SK-N-SH treated with all-trans-retinoic acid at 6 μM for 48 hours (cell line): ENCODE results near the gene CITED2.

Experiments
- ATAC-seq: fragments of 200-7000 bp; cut with Tn5 transposase; 3 replicates; pipeline ENCODE4 v1.9.1; 2020; ENCODE audit warnings: mild to moderate bottlenecking, moderate library complexity
- ARNTL ChIP-seq: fragments of 450-650 bp; formaldehyde crosslinking; IDR thresholded peaks from 2 replicates; pipeline ENCODE4 v1.5.0; 2020; ENCODE audit warnings: low read depth, mild to moderate bottlenecking, moderate library complexity, borderline replicate concordance
- BACH2 ChIP-seq: fragments of 250-450 bp; sonication (Bioruptor Pico); IDR thresholded peaks from 2 replicates; pipeline ENCODE4 v1.9.0; 2021; ENCODE audit warnings: mild to moderate bottlenecking, borderline replicate concordance
- CSDC2 ChIP-seq: fragments of 250-450 bp; sonication (Bioruptor Pico); IDR thresholded peaks from 2 replicates; pipeline ENCODE4 v1.5.0; 2020; ENCODE audit warnings: mild to moderate bottlenecking, moderate library complexity
- ESRRG ChIP-seq: fragments of 250-450 bp; sonication (Bioruptor Pico); IDR thresholded peaks from 2 replicates; pipeline ENCODE4 v1.6.1; 2021; ENCODE audit warnings: mild to moderate bottlenecking
- GLIS3 ChIP-seq: fragments of 250-450 bp; sonication (Bioruptor Pico); IDR thresholded peaks from 2 replicates; pipeline ENCODE4 v1.5.0; 2020; ENCODE audit warnings: mild to moderate bottlenecking, moderate library complexity
- ISL1 ChIP-seq: fragments of 250-450 bp; sonication (Bioruptor Pico); IDR thresholded peaks from 2 replicates; pipeline ENCODE4 v2.1.2; 2022; ENCODE audit warnings: mild to moderate bottlenecking, moderate library complexity
- OSR1 ChIP-seq: fragments of 250-450 bp; sonication (Bioruptor Pico); IDR thresholded peaks from 2 replicates; pipeline ENCODE4 v1.8.0; 2022; ENCODE audit warnings: moderate library complexity, mild to moderate bottlenecking, inconsistent platforms
- PPARA ChIP-seq: fragments of 250-450 bp; sonication (Bioruptor Pico); IDR thresholded peaks from 2 replicates; pipeline ENCODE4 v1.5.0; 2020; ENCODE audit warnings: mild to moderate bottlenecking, borderline replicate concordance
- RARB ChIP-seq: fragments of 250-450 bp; sonication (Bioruptor Pico); IDR thresholded peaks from 2 replicates; pipeline ENCODE4 v1.8.0; 2021; ENCODE audit warnings: mild to moderate bottlenecking, moderate library complexity
- SNAI2 ChIP-seq: fragments of 250-450 bp; sonication (Bioruptor Pico); IDR thresholded peaks from 2 replicates; pipeline ENCODE4 v1.5.0; 2020; ENCODE audit warnings: mild to moderate bottlenecking, moderate library complexity
- TCF4 ChIP-seq: fragments of 250-450 bp; sonication (Bioruptor Pico); IDR thresholded peaks from 2 replicates; pipeline ENCODE4 v1.8.0; 2021; ENCODE audit warnings: mild to moderate bottlenecking, moderate library complexity, borderline replicate concordance
- TOX ChIP-seq: fragments of 250-450 bp; sonication (Bioruptor Pico); IDR thresholded peaks from 2 replicates; pipeline ENCODE4 v1.8.0; 2021; ENCODE audit warnings: mild to moderate bottlenecking, moderate library complexity, borderline replicate concordance
- ZC3H10 ChIP-seq: fragments of 250-450 bp; sonication (Bioruptor Pico); IDR thresholded peaks from 2 replicates; pipeline ENCODE4 v1.5.1; 2021; ENCODE audit warnings: mild to moderate bottlenecking, moderate library complexity
- ZFP3 ChIP-seq: fragments of 250-450 bp; sonication (Bioruptor Pico); IDR thresholded peaks from 2 replicates; pipeline ENCODE4 v1.5.0; 2020; ENCODE audit warnings: mild to moderate bottlenecking, moderate library complexity
- ZFP30 ChIP-seq: fragments of 450-650 bp; formaldehyde crosslinking; IDR thresholded peaks from 2 replicates; pipeline ENCODE4 v1.5.0; 2022; ENCODE audit warnings: mild to moderate bottlenecking, moderate library complexity
- ZNF565 ChIP-seq: fragments of 450-650 bp; formaldehyde crosslinking; conservative IDR thresholded peaks from 2 replicates; pipeline ENCODE4 v1.5.0; 2020; ENCODE audit warnings: low read depth, mild to moderate bottlenecking, moderate library complexity
- ZNF70 ChIP-seq: fragments of 450-650 bp; formaldehyde crosslinking; IDR thresholded peaks from 2 replicates; pipeline ENCODE4 v1.5.0; 2020; ENCODE audit warnings: mild to moderate bottlenecking, moderate library complexity
- ZNF8 ChIP-seq: fragments of 450-650 bp; formaldehyde crosslinking; IDR thresholded peaks from 2 replicates; pipeline ENCODE4 v1.5.0; 2020; ENCODE audit warnings: mild to moderate bottlenecking, moderate library complexity
- TF ChIP-seq, protein P1 (sequence below): fragments of 250-450 bp; sonication (Bioruptor Pico); IDR thresholded peaks from 2 replicates; pipeline ENCODE4 v1.5.1; 2021; ENCODE audit warnings: mild to moderate bottlenecking, moderate library complexity
- TF ChIP-seq, protein P2 (sequence below): fragments of 250-450 bp; sonication (Bioruptor Pico); IDR thresholded peaks from 2 replicates; pipeline ENCODE4 v1.5.1; 2020; ENCODE audit warnings: low read depth, mild to moderate bottlenecking, moderate library complexity
- TF ChIP-seq, protein P3 (sequence below): fragments of 250-450 bp; sonication (Bioruptor Pico); IDR thresholded peaks from 2 replicates; pipeline ENCODE4 v1.8.0; 2020; ENCODE audit warnings: mild to moderate bottlenecking, moderate library complexity, borderline replicate concordance
- TF ChIP-seq, protein P4 (sequence below): fragments of 250-450 bp; sonication (Bioruptor Pico); IDR thresholded peaks from 2 replicates; pipeline ENCODE4 v1.8.0; 2021; ENCODE audit warnings: low read depth, mild to moderate bottlenecking, moderate library complexity, borderline replicate concordance
- TF ChIP-seq, protein P5 (sequence below): fragments of 250-450 bp; sonication (Bioruptor Pico); IDR thresholded peaks from 2 replicates; pipeline ENCODE4 v1.5.0; 2020; ENCODE audit warnings: mild to moderate bottlenecking, moderate library complexity

The CITED2 gene

DNA sequence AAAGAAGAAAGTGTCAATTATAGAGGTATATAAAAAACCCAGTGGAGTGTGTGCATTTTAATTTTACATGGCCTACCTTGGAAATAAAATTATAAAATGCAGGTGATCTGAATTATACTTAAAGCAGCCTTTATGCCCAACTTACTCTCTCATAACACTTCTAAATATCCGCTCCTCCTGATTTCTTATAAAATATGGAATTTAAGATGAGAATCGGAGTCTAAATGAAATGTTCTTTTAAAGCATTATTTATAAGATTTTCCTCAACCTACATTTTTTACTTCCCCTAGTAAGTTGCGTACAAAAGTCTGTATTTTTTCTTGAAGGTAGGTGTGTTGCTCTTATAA is 3.5 kb downstream of the CITED2 start:
- no peak for ATAC-seq
- no peak for TF ChIP-seq BACH2 (CRISPR knock-in tag)
- TF ChIP-seq, protein P1, sequence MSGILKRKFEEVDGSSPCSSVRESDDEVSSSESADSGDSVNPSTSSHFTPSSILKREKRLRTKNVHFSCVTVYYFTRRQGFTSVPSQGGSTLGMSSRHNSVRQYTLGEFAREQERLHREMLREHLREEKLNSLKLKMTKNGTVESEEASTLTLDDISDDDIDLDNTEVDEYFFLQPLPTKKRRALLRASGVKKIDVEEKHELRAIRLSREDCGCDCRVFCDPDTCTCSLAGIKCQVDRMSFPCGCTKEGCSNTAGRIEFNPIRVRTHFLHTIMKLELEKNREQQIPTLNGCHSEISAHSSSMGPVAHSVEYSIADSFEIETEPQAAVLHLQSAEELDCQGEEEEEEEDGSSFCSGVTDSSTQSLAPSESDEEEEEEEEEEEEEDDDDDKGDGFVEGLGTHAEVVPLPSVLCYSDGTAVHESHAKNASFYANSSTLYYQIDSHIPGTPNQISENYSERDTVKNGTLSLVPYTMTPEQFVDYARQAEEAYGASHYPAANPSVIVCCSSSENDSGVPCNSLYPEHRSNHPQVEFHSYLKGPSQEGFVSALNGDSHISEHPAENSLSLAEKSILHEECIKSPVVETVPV: no peak
- no peak for TF ChIP-seq ZFP3 (CRISPR knock-in tag)
- TF ChIP-seq TCF4 (CRISPR knock-in tag): no peak
- no peak for TF ChIP-seq TOX
- TF ChIP-seq RARB (CRISPR knock-in tag): no peak
- no peak for TF ChIP-seq SNAI2
- no peak for TF ChIP-seq ISL1
- no peak for TF ChIP-seq CSDC2
- no peak for TF ChIP-seq ZNF565
- TF ChIP-seq ESRRG (CRISPR knock-in tag): no peak
- TF ChIP-seq, protein P2, sequence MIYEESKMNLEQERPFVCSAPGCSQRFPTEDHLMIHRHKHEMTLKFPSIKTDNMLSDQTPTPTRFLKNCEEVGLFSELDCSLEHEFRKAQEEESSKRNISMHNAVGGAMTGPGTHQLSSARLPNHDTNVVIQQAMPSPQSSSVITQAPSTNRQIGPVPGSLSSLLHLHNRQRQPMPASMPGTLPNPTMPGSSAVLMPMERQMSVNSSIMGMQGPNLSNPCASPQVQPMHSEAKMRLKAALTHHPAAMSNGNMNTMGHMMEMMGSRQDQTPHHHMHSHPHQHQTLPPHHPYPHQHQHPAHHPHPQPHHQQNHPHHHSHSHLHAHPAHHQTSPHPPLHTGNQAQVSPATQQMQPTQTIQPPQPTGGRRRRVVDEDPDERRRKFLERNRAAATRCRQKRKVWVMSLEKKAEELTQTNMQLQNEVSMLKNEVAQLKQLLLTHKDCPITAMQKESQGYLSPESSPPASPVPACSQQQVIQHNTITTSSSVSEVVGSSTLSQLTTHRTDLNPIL (CRISPR knock-in tag): no peak
- no peak for TF ChIP-seq ZNF70 (CRISPR knock-in tag)
- TF ChIP-seq ZFP30 (CRISPR knock-in tag): no peak
- TF ChIP-seq, protein P3, sequence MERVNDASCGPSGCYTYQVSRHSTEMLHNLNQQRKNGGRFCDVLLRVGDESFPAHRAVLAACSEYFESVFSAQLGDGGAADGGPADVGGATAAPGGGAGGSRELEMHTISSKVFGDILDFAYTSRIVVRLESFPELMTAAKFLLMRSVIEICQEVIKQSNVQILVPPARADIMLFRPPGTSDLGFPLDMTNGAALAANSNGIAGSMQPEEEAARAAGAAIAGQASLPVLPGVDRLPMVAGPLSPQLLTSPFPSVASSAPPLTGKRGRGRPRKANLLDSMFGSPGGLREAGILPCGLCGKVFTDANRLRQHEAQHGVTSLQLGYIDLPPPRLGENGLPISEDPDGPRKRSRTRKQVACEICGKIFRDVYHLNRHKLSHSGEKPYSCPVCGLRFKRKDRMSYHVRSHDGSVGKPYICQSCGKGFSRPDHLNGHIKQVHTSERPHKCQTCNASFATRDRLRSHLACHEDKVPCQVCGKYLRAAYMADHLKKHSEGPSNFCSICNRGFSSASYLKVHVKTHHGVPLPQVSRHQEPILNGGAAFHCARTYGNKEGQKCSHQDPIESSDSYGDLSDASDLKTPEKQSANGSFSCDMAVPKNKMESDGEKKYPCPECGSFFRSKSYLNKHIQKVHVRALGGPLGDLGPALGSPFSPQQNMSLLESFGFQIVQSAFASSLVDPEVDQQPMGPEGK (CRISPR knock-in tag): no peak
- TF ChIP-seq GLIS3 (CRISPR knock-in tag): no peak
- no peak for TF ChIP-seq OSR1 (CRISPR knock-in tag)
- TF ChIP-seq PPARA (CRISPR knock-in tag): no peak
- TF ChIP-seq ZC3H10 (CRISPR knock-in tag): no peak
- TF ChIP-seq, protein P4, sequence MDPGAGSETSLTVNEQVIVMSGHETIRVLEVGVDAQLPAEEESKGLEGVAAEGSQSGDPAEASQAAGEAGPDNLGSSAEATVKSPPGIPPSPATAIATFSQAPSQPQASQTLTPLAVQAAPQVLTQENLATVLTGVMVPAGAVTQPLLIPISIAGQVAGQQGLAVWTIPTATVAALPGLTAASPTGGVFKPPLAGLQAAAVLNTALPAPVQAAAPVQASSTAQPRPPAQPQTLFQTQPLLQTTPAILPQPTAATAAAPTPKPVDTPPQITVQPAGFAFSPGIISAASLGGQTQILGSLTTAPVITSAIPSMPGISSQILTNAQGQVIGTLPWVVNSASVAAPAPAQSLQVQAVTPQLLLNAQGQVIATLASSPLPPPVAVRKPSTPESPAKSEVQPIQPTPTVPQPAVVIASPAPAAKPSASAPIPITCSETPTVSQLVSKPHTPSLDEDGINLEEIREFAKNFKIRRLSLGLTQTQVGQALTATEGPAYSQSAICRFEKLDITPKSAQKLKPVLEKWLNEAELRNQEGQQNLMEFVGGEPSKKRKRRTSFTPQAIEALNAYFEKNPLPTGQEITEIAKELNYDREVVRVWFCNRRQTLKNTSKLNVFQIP (CRISPR knock-in tag): no peak

DNA sequence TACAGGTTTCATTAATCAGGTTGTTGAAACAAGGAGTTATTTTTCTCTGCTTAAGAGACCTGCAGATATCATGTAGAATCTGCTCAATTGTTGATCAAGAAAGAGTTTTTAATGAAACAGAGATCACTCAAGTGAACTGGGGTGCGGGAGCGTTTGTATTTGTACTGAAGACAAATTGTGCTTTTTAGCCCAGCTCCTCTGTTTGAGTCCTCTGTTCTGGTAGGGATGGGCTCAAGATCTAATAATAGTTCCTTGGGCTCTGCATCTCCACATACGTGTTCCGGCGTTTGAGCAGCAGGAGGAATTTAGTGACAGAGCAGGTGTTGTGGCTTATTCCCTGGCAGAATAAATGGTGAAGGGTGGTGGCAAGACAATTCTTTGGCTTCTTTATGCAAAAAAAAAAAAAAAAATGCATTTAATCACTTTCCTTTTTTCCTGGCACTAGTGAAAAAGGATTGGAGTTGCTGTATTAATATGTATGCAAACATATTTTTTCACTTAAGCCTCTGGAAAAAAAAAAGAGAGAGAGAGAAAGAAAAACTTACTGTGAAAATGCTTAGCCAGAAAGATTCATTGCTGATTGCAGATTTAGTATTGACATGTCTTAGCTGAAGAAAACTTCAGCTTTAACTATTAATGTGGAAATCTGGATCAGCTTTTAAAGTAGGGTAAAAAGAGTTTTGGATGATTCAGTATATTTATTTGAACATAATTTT is 4.0 kb downstream of the CITED2 start:
- TF ChIP-seq OSR1 (CRISPR knock-in tag): no peak
- no peak for TF ChIP-seq ZNF8 (CRISPR knock-in tag)
- TF ChIP-seq PPARA (CRISPR knock-in tag): no peak
- TF ChIP-seq, protein P4 (CRISPR knock-in tag): no peak
- TF ChIP-seq TCF4 (CRISPR knock-in tag): no peak
- TF ChIP-seq ISL1: no peak
- TF ChIP-seq SNAI2: no peak
- TF ChIP-seq ARNTL: no peak
- TF ChIP-seq TOX: no peak
- TF ChIP-seq, protein P5, sequence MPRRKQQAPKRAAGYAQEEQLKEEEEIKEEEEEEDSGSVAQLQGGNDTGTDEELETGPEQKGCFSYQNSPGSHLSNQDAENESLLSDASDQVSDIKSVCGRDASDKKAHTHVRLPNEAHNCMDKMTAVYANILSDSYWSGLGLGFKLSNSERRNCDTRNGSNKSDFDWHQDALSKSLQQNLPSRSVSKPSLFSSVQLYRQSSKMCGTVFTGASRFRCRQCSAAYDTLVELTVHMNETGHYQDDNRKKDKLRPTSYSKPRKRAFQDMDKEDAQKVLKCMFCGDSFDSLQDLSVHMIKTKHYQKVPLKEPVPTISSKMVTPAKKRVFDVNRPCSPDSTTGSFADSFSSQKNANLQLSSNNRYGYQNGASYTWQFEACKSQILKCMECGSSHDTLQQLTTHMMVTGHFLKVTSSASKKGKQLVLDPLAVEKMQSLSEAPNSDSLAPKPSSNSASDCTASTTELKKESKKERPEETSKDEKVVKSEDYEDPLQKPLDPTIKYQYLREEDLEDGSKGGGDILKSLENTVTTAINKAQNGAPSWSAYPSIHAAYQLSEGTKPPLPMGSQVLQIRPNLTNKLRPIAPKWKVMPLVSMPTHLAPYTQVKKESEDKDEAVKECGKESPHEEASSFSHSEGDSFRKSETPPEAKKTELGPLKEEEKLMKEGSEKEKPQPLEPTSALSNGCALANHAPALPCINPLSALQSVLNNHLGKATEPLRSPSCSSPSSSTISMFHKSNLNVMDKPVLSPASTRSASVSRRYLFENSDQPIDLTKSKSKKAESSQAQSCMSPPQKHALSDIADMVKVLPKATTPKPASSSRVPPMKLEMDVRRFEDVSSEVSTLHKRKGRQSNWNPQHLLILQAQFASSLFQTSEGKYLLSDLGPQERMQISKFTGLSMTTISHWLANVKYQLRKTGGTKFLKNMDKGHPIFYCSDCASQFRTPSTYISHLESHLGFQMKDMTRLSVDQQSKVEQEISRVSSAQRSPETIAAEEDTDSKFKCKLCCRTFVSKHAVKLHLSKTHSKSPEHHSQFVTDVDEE (CRISPR knock-in tag): no peak
- TF ChIP-seq RARB (CRISPR knock-in tag): no peak
- TF ChIP-seq GLIS3 (CRISPR knock-in tag): no peak
- peak; percentile 3 for ATAC-seq
